KMS-11 (cell line): ENCODE data around the gene LRRC55.

Experiments used
- H2AFZ ChIP-seq: fragments of 200-600 bp; sonication (generic); 2 replicates; pipeline ENCODE4 v1.6.1; 2016; ENCODE audit warnings: antibody characterized with exemption, mixed run types, low read depth
- H3K27ac ChIP-seq: fragments of 200-600 bp; sonication (generic); 2 replicates; pipeline ENCODE4 v1.6.1; 2016; ENCODE audit warnings: mild to moderate bottlenecking, mixed run types
- H3K27me3 ChIP-seq: fragments of 200-600 bp; sonication (generic); 2 replicates; pipeline ENCODE4 v1.6.1; 2017; ENCODE audit warnings: mild to moderate bottlenecking, low read depth, mixed run types, moderate library complexity; ENCODE audit not compliant: insufficient read depth
- H3K36me3 ChIP-seq: fragments of 200-600 bp; sonication (generic); 2 replicates; pipeline ENCODE4 v1.6.1; 2017; ENCODE audit warnings: mild to moderate bottlenecking, mixed run types; ENCODE audit not compliant: insufficient read depth
- H3K4me1 ChIP-seq: fragments of 200-600 bp; sonication (generic); 2 replicates; pipeline ENCODE4 v1.6.1; 2016; ENCODE audit warnings: mild to moderate bottlenecking, low read depth, mixed run types; ENCODE audit not compliant: poor library complexity, severe bottlenecking
- H3K4me2 ChIP-seq: fragments of 200-600 bp; sonication (generic); 2 replicates; pipeline ENCODE4 v1.7.0; 2016; ENCODE audit warnings: mild to moderate bottlenecking, mixed run types
- H3K4me3 ChIP-seq: fragments of 200-600 bp; sonication (generic); IDR thresholded peaks from 2 replicates; pipeline ENCODE4 v1.6.1; 2017; ENCODE audit warnings: low read depth, low read length, mixed read lengths; ENCODE audit not compliant: insufficient read depth
- H3K79me2 ChIP-seq: fragments of 200-600 bp; sonication (generic); 2 replicates; pipeline ENCODE4 v1.6.1; 2016; ENCODE audit warnings: low read depth, mixed run types; ENCODE audit not compliant: insufficient read depth
- H3K9ac ChIP-seq: fragments of 200-600 bp; sonication (generic); 2 replicates; pipeline ENCODE4 v1.6.1; 2016; ENCODE audit warnings: mild to moderate bottlenecking, mixed run types
- H4K20me1 ChIP-seq: fragments of 200-600 bp; sonication (generic); 2 replicates; pipeline ENCODE4 v1.6.1; 2016; ENCODE audit warnings: mild to moderate bottlenecking, mixed run types; ENCODE audit not compliant: insufficient read depth
- TF ChIP-seq, protein P1 (sequence below): fragments of 200-600 bp; sonication (generic); conservative IDR thresholded peaks from 2 replicates; pipeline ENCODE4 v1.6.1; 2017; ENCODE audit warnings: low read depth, mild to moderate bottlenecking, antibody characterized with exemption, low read length, moderate library complexity, mixed read lengths

The LRRC55 gene, protein sequence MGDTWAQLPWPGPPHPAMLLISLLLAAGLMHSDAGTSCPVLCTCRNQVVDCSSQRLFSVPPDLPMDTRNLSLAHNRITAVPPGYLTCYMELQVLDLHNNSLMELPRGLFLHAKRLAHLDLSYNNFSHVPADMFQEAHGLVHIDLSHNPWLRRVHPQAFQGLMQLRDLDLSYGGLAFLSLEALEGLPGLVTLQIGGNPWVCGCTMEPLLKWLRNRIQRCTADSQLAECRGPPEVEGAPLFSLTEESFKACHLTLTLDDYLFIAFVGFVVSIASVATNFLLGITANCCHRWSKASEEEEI

DNA sequence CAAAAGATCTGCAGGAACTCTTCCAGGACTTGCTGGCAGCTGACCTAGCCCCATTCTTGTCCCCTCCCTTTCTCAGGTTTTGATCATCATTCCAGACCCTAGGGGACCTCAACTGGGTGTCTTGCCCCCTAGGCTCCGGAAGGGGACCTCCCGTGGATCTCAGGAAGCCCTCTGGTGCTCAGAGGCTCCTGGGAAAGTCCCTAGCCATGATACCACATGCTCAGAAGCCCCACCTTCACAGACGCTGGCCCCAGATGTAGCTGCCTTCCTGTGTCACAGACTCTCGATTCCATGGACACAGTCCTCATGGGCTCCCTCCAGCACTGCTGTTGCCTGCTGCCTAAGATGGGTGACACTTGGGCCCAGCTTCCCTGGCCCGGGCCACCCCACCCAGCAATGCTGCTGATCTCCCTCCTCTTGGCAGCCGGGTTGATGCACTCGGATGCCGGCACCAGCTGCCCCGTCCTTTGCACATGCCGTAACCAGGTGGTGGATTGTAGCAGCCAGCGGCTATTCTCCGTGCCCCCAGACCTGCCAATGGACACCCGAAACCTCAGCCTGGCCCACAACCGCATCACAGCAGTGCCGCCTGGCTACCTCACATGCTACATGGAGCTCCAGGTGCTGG is at the start of gene LRRC55:
TSS of gene LRRC55 (plus strand) at position 276 of the 628 bp plus-strand sequence. CDS start at position 346, 70 bp downstream.
- Histone ChIP-seq H2AFZ (no peak within 1 kb of the TSS), H3K36me3 (no peaks in the 10 kb centered on the region), H3K27ac (no peak within 1 kb of the TSS), H3K9ac (no peak within 1 kb of the TSS), H3K27me3 (no peaks in the 10 kb centered on the region), H3K4me2 (no peak within 1 kb of the TSS), H3K4me3 (no peak within 1 kb of the TSS), H4K20me1 (no peaks in the 10 kb centered on the region), H3K4me1 (no peaks in the 10 kb centered on the region), H3K79me2 (no peaks in the 10 kb centered on the region)
- TF ChIP-seq, protein P1, sequence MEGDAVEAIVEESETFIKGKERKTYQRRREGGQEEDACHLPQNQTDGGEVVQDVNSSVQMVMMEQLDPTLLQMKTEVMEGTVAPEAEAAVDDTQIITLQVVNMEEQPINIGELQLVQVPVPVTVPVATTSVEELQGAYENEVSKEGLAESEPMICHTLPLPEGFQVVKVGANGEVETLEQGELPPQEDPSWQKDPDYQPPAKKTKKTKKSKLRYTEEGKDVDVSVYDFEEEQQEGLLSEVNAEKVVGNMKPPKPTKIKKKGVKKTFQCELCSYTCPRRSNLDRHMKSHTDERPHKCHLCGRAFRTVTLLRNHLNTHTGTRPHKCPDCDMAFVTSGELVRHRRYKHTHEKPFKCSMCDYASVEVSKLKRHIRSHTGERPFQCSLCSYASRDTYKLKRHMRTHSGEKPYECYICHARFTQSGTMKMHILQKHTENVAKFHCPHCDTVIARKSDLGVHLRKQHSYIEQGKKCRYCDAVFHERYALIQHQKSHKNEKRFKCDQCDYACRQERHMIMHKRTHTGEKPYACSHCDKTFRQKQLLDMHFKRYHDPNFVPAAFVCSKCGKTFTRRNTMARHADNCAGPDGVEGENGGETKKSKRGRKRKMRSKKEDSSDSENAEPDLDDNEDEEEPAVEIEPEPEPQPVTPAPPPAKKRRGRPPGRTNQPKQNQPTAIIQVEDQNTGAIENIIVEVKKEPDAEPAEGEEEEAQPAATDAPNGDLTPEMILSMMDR = no peak

DNA sequence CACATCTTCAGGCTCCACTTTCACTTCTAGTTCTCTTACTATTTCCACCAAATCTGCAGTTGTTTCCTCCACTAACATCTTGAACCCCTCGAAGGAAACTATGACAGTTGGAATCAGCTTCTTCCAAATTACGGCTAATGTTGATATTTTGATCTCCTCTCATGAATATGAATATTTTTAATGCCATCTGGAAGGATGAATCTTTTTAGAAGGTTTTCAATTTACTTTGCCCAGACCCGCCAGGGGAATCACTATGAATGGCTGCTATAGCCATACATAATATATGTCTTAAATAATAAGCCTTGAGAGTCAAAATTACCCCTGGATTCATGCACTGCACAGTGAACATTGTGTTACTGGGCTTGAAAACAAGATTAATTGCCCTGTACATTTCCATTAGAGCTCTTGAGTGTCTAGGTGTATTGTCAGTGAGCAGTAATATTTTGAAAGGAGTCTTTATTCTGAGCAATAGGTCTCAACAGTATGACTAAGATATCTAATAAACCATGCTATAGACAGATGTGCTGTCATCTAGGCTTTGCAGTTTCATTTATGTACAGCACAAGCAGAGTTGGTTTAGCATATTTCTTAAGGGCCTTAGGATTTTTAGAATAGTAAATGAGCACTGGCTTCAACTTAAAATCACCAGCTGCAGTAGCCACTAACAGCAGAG is 48.3 kb upstream of the LRRC55 start:
- Histone ChIP-seq H3K4me1 (no peaks in the 10 kb centered on the region), H2AFZ (no peak overlapping the region), H3K4me3 (no peak overlapping the region), H3K9ac (no peak overlapping the region), H3K79me2 (no peaks in the 10 kb centered on the region), H3K36me3 (no peaks in the 10 kb centered on the region), H3K27ac (no peak overlapping the region), H3K27me3 (no peaks in the 10 kb centered on the region), H4K20me1 (no peaks in the 10 kb centered on the region), H3K4me2 (no peak overlapping the region)
- TF ChIP-seq, protein P1 = no peak

DNA sequence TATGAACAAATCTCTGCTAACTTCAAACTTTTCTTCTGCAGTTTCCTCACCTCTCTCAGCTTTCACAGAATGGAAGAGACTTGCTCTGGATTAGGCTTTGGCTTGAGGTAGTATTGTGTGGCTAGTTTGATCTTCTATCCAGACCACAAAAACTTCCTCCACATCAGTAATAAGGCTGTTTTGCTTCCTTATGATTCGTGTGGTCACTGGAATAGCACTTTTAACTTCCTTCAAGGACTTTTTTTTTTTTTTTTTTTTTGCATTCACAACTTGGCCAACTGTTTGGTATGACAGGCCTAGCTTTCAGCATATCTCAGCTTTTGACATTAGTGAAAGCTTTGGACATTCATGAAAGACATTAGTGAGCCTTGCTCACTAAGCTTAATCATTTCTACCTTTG is 47.5 kb upstream of the LRRC55 start:
- no peak overlapping the region for H2AFZ ChIP-seq
- no peak overlapping the region for H3K4me3 ChIP-seq
- no peaks in the 10 kb centered on the region for H4K20me1 ChIP-seq
- H3K4me1 ChIP-seq = no peaks in the 10 kb centered on the region
- H3K9ac ChIP-seq = no peak overlapping the region
- H3K36me3 ChIP-seq = no peaks in the 10 kb centered on the region
- TF ChIP-seq, protein P1 = no peak
- H3K4me2 ChIP-seq = no peak overlapping the region
- no peaks in the 10 kb centered on the region for H3K79me2 ChIP-seq
- H3K27ac ChIP-seq = no peak overlapping the region
- H3K27me3 ChIP-seq = no peaks in the 10 kb centered on the region

DNA sequence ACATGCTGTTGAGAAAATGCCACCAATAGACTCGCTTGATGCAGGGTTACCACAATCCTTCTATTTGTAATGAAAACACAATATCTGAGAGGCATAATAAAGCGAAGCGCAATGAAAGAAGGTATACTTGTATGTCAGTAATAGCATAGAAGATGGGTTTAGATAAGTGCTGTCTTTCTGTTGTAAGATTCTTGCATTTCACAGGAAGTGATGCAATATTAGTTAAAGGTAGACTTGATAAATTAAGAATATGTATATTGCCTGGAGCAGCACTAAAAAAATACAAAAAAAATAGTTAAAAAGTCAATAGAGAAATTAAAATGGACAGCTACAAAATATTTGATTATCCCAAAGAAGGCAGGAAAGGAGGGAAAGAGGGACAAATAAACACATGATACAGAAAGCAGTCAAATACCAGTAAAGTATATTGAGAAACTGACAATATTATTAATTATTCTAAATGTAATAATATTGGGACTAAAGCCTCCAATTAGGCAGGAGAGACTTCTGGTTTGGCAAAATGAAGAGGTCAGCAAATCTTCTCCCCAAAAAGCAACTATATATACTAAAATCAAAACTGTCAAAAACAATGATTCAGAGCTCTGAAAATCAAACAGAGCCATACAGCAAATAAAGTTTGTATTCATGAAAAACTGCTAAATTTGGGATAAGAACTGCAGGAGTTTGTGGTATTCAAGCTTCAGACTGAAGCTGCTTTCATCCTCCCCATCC is 46.6 kb upstream of the LRRC55 start:
- no peaks in the 10 kb centered on the region for H4K20me1 ChIP-seq
- TF ChIP-seq, protein P1 = no peak
- H3K4me2 ChIP-seq = no peak overlapping the region
- H3K27ac ChIP-seq = no peak overlapping the region
- H3K4me3 ChIP-seq = no peak overlapping the region
- H3K9ac ChIP-seq = no peak overlapping the region
- H3K27me3 ChIP-seq = no peaks in the 10 kb centered on the region
- no peak overlapping the region for H2AFZ ChIP-seq
- H3K36me3 ChIP-seq = no peaks in the 10 kb centered on the region
- H3K79me2 ChIP-seq = no peaks in the 10 kb centered on the region
- no peaks in the 10 kb centered on the region for H3K4me1 ChIP-seq
